HL-60 (cell line): ENCODE measurements around the gene SPOP.

Experiments
- DNase-seq, 2 experiments: peaks; one replicate each; pipeline ENCODE4 v3.0.0-alpha.2; 2010 to 2020; ENCODE audit warnings: low read depth in 1 of 2, low spot score in 1 of 2
- H3K27ac ChIP-seq: fragments of 250-450 bp; sonication (Bioruptor Pico); replicated peaks from 2 replicates; pipeline ENCODE4 v1.5.1; 2020; ENCODE audit warnings: mild to moderate bottlenecking, moderate library complexity
- H3K27me3 ChIP-seq: fragments of 250-450 bp; sonication (Bioruptor Pico); 2 replicates; pipeline ENCODE4 v1.5.1; 2021; ENCODE audit warnings: mild to moderate bottlenecking, moderate library complexity; ENCODE audit not compliant: insufficient read depth, poor library complexity, severe bottlenecking
- H3K4me3 ChIP-seq: replicated peaks from 2 replicates; pipeline ENCODE4 v1.5.1; 2011; ENCODE audit warnings: mild to moderate bottlenecking, control low read depth, low read length; ENCODE audit not compliant: insufficient read depth
- CTCF ChIP-seq: IDR thresholded peaks from one replicate; pipeline ENCODE4 v1.5.1; 2011; ENCODE audit warnings: low read length, control low read depth, inconsistent platforms; ENCODE audit not compliant: insufficient read depth
- GABPA ChIP-seq: IDR thresholded peaks from 2 replicates; pipeline ENCODE4 v1.6.1; 2012; ENCODE audit warnings: low read depth
- POLR2AphosphoS5 ChIP-seq: IDR thresholded peaks from 2 replicates; pipeline ENCODE4 v1.6.1; 2012; ENCODE audit warnings: low read depth
- REST ChIP-seq: IDR thresholded peaks from 2 replicates; pipeline ENCODE4 v1.6.1; 2012; ENCODE audit warnings: low read depth; ENCODE audit not compliant: insufficient replicate concordance
- SPI1 ChIP-seq: IDR thresholded peaks from 2 replicates; pipeline ENCODE4 v1.6.1; 2012; ENCODE audit warnings: low read depth, mild to moderate bottlenecking, borderline replicate concordance

SPOP gene

DNA sequence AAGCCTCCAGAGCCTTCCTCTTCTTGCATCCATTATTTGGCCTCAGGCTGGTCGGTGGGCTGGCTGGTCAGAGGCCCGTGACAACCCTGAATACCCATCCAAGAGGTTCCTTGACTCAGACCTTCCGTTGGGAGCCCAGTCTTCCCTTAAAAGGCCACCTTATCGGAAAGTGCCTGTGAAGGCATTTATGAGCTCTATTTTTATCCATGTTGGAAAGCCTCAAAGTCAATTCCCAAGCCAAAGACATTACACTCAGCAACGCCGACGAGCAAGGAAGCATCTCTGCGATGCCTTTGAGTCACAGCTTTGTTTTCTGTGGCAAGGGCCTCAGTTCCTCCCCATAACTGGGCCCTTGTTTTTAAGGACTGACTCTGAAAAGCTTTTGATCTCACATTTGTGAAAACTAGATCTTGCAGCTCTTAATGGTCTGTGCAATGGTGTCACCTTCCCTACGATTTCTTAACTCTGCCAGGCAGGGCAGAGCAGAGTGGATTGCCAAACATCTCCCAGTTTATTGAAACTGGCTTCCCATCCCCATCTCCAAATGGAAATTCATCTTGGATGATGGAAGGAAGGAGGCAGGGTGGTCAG is 13.3 kb upstream of the SPOP start:
- no peak for DNase-seq
- H3K4me3 ChIP-seq: no peak overlapping the region
- no peak overlapping the region for H3K27ac ChIP-seq
- no peaks in the 10 kb centered on the region for H3K27me3 ChIP-seq
- no peak for TF ChIP-seq POLR2AphosphoS5
- no peak for TF ChIP-seq GABPA
- TF ChIP-seq CTCF: no peak
- TF ChIP-seq SPI1: no peak
- TF ChIP-seq REST: no peak

- DNase-seq: no peak
- Histone ChIP-seq H3K4me3 (no peak overlapping the region), H3K27me3 (no peaks in the 10 kb centered on the region), H3K27ac (no peak overlapping the region)
- TF ChIP-seq SPI1: no peak
- no peak for TF ChIP-seq CTCF
- TF ChIP-seq REST: no peak
- TF ChIP-seq GABPA: no peak
- TF ChIP-seq POLR2AphosphoS5: no peak
Observed at GRCh38 chr17:49690256-49690655, 12.4 kb upstream of the SPOP start.

DNA sequence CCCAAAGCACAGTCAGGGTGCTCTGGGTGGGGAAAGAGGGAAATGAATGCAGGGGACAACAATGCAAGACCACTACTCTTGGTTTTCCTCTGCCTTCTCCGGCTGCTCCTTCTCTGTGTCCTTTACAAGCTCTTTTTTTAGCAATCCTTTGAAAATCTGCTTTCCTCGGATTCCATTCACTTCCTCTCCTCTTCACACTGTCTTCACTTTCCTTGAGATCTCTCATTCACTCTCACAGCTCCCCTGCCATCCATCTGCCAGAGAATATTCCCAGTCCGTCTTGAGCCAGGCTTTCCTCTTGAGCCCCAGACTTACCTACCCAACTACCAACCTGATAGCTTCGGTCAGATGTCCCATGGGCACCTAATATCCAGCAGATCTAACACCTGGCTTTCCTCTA is 11.0 kb upstream of the SPOP start:
- no peak overlapping the region for H3K27ac ChIP-seq
- H3K27me3 ChIP-seq: no peaks in the 10 kb centered on the region
- no peak for DNase-seq
- no peak overlapping the region for H3K4me3 ChIP-seq
- TF ChIP-seq CTCF: no peak
- TF ChIP-seq GABPA: no peak
- TF ChIP-seq SPI1: no peak
- TF ChIP-seq REST: no peak
- no peak for TF ChIP-seq POLR2AphosphoS5
